K562 (cell line): ENCODE data around the gene PGAM2. TPM values are rescaled to one million over a fixed set of nuclear protein-coding genes. Genes with fewer than 3 reads are reported as not detected.

ENCODE experiments used
- ATAC-seq: fragments of 200-7000 bp; cut with Tn5 transposase; 3 replicates; pipeline ENCODE4 v1.9.1; 2020; ENCODE audit warnings: moderate library complexity
- BruUV-seq: library from RNA; stranded (reverse); fragments of 400-500 nt; replicated peaks from 2 replicates; lab custom pipeline; 2021; lab: Mats Ljungman, UMichigan
- CTCF ChIA-PET: fragments of 300-600 bp; formaldehyde crosslinking; extraction: SDS; loops from one replicate; lab custom pipeline; 2021; ENCODE audit warnings: low intra/inter-chr PET ratio; lab: Yijun Ruan, JAX
- POLR2A ChIA-PET: fragments of 300-600, 350-650 bp; sonication (Branson Sonifier 250); formaldehyde crosslinking; extraction: SDS; loops from one replicate; lab custom pipeline; 2021; ENCODE audit warnings: antibody characterized with exemption, inconsistent platforms; lab: Yijun Ruan, JAX
- DNase-seq, 4 experiments: peaks; one replicate each; pipeline versions ENCODE4 v3.0.0 to v3.0.0-alpha.2; 2011 to 2018; ENCODE audit warnings: low spot score in 3 of 4, mixed read lengths in 3 of 4; ENCODE audit errors: extremely low read depth in 1 of 4
- FAIRE-seq: peaks from 2 replicates; lab custom pipeline; 2011; peaks lifted over from hg19 to GRCh38; lab: Jason Lieb, UNC
- H2AFZ ChIP-seq: 2 replicates; pipeline ENCODE4 v1.6.0; 2011; ENCODE audit warnings: low read depth, low read length, control low read depth, inconsistent platforms
- H3K27ac ChIP-seq: fragments of 200-600 bp; 3 replicates; pipeline ENCODE4 v1.8.0; 2011; ENCODE audit warnings: low read depth, mild to moderate bottlenecking, control low read depth, inconsistent platforms, low read length, moderate library complexity, mixed read lengths; ENCODE audit errors: extremely low read depth
- H3K27me3 ChIP-seq, 2 experiments: fragments of 300-600 bp in 1 of 2; 2 replicates in 1 of 2; 3 replicates in 1 of 2; pipeline versions ENCODE4 v1.6.0 to v1.8.0; 2011; ENCODE audit warnings: inconsistent platforms in 2 of 2, low read length in 2 of 2, mild to moderate bottlenecking in 1 of 2, mixed read lengths in 1 of 2, moderate library complexity in 1 of 2; ENCODE audit not compliant: control insufficient read depth in 2 of 2, insufficient read depth in 2 of 2
- H3K36me3 ChIP-seq: fragments of 300-600 bp; 3 replicates; pipeline ENCODE4 v1.8.0; 2011; ENCODE audit warnings: mild to moderate bottlenecking, low read length, inconsistent platforms; ENCODE audit not compliant: control insufficient read depth, insufficient read depth
- H3K4me1 ChIP-seq, 2 experiments: fragments of 200-600 bp in 1 of 2; replicated peaks in 1 of 2; 2 replicates in 1 of 2; 3 replicates in 1 of 2; pipeline versions ENCODE4 v1.5.1 to v1.8.0; 2011; ENCODE audit warnings: inconsistent platforms in 2 of 2, low read length in 2 of 2, mild to moderate bottlenecking in 1 of 2, mixed read lengths in 1 of 2, moderate library complexity in 1 of 2; ENCODE audit not compliant: control insufficient read depth in 2 of 2, insufficient read depth in 2 of 2
- H3K4me2 ChIP-seq: 2 replicates; pipeline ENCODE4 v1.6.1; 2011; ENCODE audit warnings: low read length, control low read depth, inconsistent platforms, mixed read lengths; ENCODE audit not compliant: insufficient read depth
- H3K4me3 ChIP-seq: fragments of 200-600 bp; sonication (generic), shearing (Covaris generic); 2 replicates; pipeline ENCODE4 v1.5.1; 2016; ENCODE audit warnings: control low read depth, inconsistent platforms
- H3K79me2 ChIP-seq: fragments of 200-600 bp; 3 replicates; pipeline ENCODE4 v1.8.0; 2011; ENCODE audit warnings: low read length, inconsistent platforms; ENCODE audit not compliant: control insufficient read depth, insufficient read depth
- H3K9ac ChIP-seq, 2 experiments: 2 replicates each; pipeline versions ENCODE4 v1.6.0 to v1.6.1; 2011; ENCODE audit warnings: low read depth in 2 of 2, low read length in 2 of 2, control low read depth in 1 of 2, inconsistent platforms in 1 of 2, mild to moderate bottlenecking in 1 of 2, mixed read lengths in 1 of 2; ENCODE audit not compliant: insufficient read depth in 1 of 2
- H3K9me1 ChIP-seq: one replicate; pipeline ENCODE4 v1.6.0; 2011; ENCODE audit warnings: inconsistent platforms, mild to moderate bottlenecking, low read length, moderate library complexity; ENCODE audit not compliant: control insufficient read depth, insufficient read depth
- H3K9me3 ChIP-seq: replicated peaks from 2 replicates; pipeline ENCODE4 v1.5.1; 2011; ENCODE audit warnings: low read depth, low read length, inconsistent platforms; ENCODE audit not compliant: control insufficient read depth, insufficient read depth
- H4K20me1 ChIP-seq: replicated peaks from 2 replicates; pipeline ENCODE4 v1.6.1; 2011; ENCODE audit warnings: low read length, inconsistent platforms, mixed read lengths; ENCODE audit not compliant: control insufficient read depth, insufficient read depth
- KDM5B ChIP-seq: fragments of 200-600 bp; sonication (generic); IDR thresholded peaks from 2 replicates; pipeline ENCODE4 v1.6.1; 2012; ENCODE audit warnings: low read depth, mild to moderate bottlenecking, moderate library complexity, low read length, control low read depth, inconsistent platforms; ENCODE audit not compliant: insufficient replicate concordance
- MEF2A ChIP-seq: IDR thresholded peaks from 2 replicates; pipeline ENCODE4 v1.6.1; 2011; ENCODE audit warnings: low read depth, mild to moderate bottlenecking, low read length, moderate library complexity; ENCODE audit not compliant: control insufficient read depth
- MXI1 ChIP-seq: IDR thresholded peaks from 2 replicates; pipeline ENCODE4 v1.6.1; 2011; ENCODE audit warnings: low read depth, mild to moderate bottlenecking, improper control_type of control experiment, low read length
- U2AF1 ChIP-seq: fragments of 200-400 bp; formaldehyde crosslinking; optimal IDR thresholded peaks from 2 replicates; pipeline ENCODE3; 2017; ENCODE audit warnings: mild to moderate bottlenecking, low read depth, low read length, moderate library complexity
- ZNF232 ChIP-seq: sonication (generic); formaldehyde crosslinking; IDR thresholded peaks from 2 replicates; pipeline ENCODE4 v1.8.0; 2022; ENCODE audit warnings: mild to moderate bottlenecking, missing genetic modification reagents
- WGBS: fragments of 100-300 bp; shearing (Covaris generic); methylation state at CpG from one replicate; pipeline ENCODE4 v1.1.6; 2016; ENCODE audit warnings: low coverage, mixed read lengths; ENCODE audit not compliant: insufficient coverage; ENCODE audit errors: missing lambda C conversion rate; 5-methylcytosine and 5-hydroxymethylcytosine counted together
- in situ Hi-C: fragments of 300-500 bp; cut with MboI; formaldehyde crosslinking; loops from 4 replicates; pipeline ENCODE4 v1.15.0; 2018; ENCODE audit warnings: inconsistent platforms, mixed read lengths
- intact Hi-C: fragments of 100-400 bp; cut with micrococcal nuclease; formaldehyde crosslinking; loops from 2 replicates; pipeline ENCODE4 v1.14.2; 2022
- polyA plus RNA-seq, 8 experiments: library from polyadenylated mRNA; depleted of rRNA in 4 of 8; stranded (reverse) in 5 of 8; unstranded in 3 of 8; fragments of >200 nt; fragmentation: Nextera tagmentation in 2 of 8; fragmentation: Illumina TruSeq in 1 of 8; extraction: Ambion mirVana in 2 of 8; extraction: Trizol in 1 of 8; gene quantifications; 2 replicates each; pipeline versions ENCODE4 v1.2.1 to v1.2.3, GENCODE V29; 2011 to 2014; ENCODE audit warnings: inconsistent platforms in 1 of 8, missing spikeins in 1 of 8
- total RNA-seq, 7 experiments: library from RNA; depleted of rRNA in 6 of 7; stranded (reverse); fragments of >200 nt in 6 of 7; fragmentation: Illumina TruSeq in 2 of 7; extraction: Trizol in 2 of 7; gene quantifications; 2 replicates each; pipeline versions ENCODE4 v1.2.1 to v1.2.3, GENCODE V29; 2011 to 2021; ENCODE audit warnings: low replicate concordance in 1 of 7

PGAM2 gene
- total and polyA plus RNA-seq, 9 of the 15 experiments (the other 6 are each of a cell fraction or from before 2014, with no cell fraction given): not detected

DNA sequence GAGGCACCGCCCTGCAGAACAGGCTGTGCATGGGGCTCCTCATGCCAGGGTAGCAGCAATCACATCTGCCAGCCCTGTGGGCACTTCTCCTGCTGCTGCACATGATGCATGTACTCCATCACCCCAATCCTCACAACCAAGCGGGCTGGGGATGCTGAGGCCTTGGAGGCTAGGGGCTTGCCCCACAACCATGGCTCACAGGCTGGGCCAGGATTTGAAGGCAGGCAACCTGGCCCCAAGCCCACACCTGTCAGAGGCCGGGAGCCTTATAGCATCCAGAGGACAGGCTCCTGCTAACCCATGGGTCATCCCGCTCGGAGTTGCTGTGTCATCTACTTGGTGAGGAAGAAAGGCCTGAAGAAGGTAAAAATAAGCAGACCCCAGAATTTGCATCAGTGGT, 14.8 kb upstream of the PGAM2 start:
- BruUV-seq: no TSS peak
- in situ Hi-C loops (no loop called here), intact Hi-C loops (loop anchor here (2.0 kb wide), 1 partner anchor 117 kb away; no protein-coding TSS in a partner anchor)
- ChIA-PET POLR2A (interaction anchor here (0.6 kb wide), 1 partner anchor 8 kb away, joined by 3 read pairs; no protein-coding TSS in a partner anchor), CTCF (no interaction called here)
- no peak overlapping the region for H2AFZ ChIP-seq
- no peak overlapping the region for H3K27ac ChIP-seq
- H3K27me3 ChIP-seq: no peaks in the 10 kb centered on the region
- H3K9me3 ChIP-seq: no peaks in the 10 kb centered on the region
- TF ChIP-seq MEF2A (no peak), KDM5B (peak; percentile 6)
- no peak overlapping the region for H3K4me3 ChIP-seq
- H3K4me2 ChIP-seq: no peak overlapping the region
- no peak for FAIRE-seq
- H3K4me1 ChIP-seq: peaks cover 9 to 29% of the 10 kb centered on the region in 2 experiments; a peak in 4 of 5 replicates
- DNase-seq: no peak
- no peaks in the 10 kb centered on the region for H3K9me1 ChIP-seq
- H3K79me2 ChIP-seq: no peaks in the 10 kb centered on the region
- H3K9ac ChIP-seq: no peak overlapping the region; a peak in 1 of 4 replicates
- H4K20me1 ChIP-seq: peaks cover 24% of the 10 kb centered on the region
- WGBS: 92% methylated on average over 5 of the region's 5 CpGs
- no peak for ATAC-seq
- H3K36me3 ChIP-seq: peaks cover 25% of the 10 kb centered on the region; the same call in 2 of the 3 replicates

DNA sequence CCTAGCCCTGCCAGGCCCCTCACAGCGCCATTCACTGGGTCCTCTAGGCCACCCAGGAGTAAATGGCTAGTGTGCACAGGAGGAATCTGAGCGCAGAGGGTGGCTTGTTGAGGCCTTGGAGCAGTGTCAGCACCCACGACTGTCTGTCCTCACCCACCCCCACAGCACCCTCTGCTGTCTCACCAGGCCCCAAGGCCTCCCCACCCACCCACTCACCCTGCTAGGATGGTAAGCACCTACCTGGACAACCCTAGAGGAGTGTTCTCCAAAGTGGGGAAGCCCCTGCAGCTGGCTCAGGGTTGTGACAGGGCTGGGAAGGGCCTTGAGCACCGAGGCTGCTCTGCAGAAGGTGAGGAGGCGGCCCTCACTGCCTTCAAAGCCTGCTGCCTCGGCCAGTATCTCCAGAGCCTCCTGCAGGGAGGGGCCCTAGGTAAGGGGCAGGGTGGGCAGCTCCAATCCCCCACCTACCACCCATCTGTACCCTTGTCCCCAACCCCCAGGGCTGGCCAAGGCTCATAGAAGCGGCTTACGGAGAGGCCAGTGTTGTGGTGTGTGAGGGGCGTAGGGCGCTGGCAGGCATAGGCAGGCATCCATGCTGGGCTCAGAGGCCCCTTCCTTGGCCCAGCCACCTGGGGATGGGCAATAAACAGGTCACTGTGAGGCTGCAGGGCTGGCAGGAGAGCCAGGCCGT, 14.1 kb upstream of the PGAM2 start:
- Histone ChIP-seq H3K9me3 (no peaks in the 10 kb centered on the region), H3K4me1 (peaks cover 9 to 29% of the 10 kb centered on the region in 2 experiments; a peak in 4 of 5 replicates), H3K36me3 (peaks cover 25% of the 10 kb centered on the region; the same call in 2 of the 3 replicates), H3K27ac (no peak overlapping the region), H4K20me1 (peaks cover 24% of the 10 kb centered on the region), H3K79me2 (no peaks in the 10 kb centered on the region), H3K9me1 (no peaks in the 10 kb centered on the region), H3K4me3 (no peak overlapping the region), H2AFZ (no peak overlapping the region), H3K27me3 (no peaks in the 10 kb centered on the region), H3K4me2 (no peak overlapping the region), H3K9ac (no peak overlapping the region; a peak in 1 of 4 replicates)
- no peak for FAIRE-seq
- DNase-seq: no peak
- in situ Hi-C loops: no loop called here
- WGBS: 78% methylated on average over 7 of the region's 11 CpGs
- no peak for ATAC-seq
- BruUV-seq: no TSS peak
- ChIA-PET CTCF (no interaction called here), POLR2A (interaction anchor here (0.6 kb wide), 1 partner anchor 9 kb away, joined by 3 read pairs; no protein-coding TSS in a partner anchor)
- no peak for TF ChIP-seq MXI1
- no peak for TF ChIP-seq U2AF1
- no peak for TF ChIP-seq ZNF232 (CRISPR knock-in tag)
- intact Hi-C loops: loop anchor here (2.0 kb wide), 1 partner anchor 117 kb away; no protein-coding TSS in a partner anchor
